ENCODE data around the gene OXT. TPM values are rescaled to one million over a fixed set of nuclear protein-coding genes. Genes with fewer than 3 reads are reported as not detected.

The OXT gene
- total and polyA plus RNA-seq, 2 donors (not counting 3 experiments of a cell fraction or from before 2014, with no cell fraction given), result not detected

- no peaks in the 10 kb centered on the region for H3K9me3 ChIP-seq (replicated peaks; ENCODE audit: control insufficient read depth, insufficient read depth, low read length)
- H3K9me1 ChIP-seq (replicated peaks; ENCODE audit: control insufficient read depth, extremely low read depth, insufficient read depth, low read length), result no peaks in the 10 kb centered on the region
- CTCF ChIA-PET, result interaction anchor here (1.0 to 4.6 kb wide), 2 partner anchors 13 to 64 kb away, joined by 3 to 59 read pairs; no protein-coding TSS in a partner anchor
- H3K4me1 ChIP-seq (ENCODE audit: control insufficient read depth, extremely low read depth, insufficient read depth, low read length), result peaks cover 5% of the 10 kb centered on the region
- intact Hi-C loops (cut with micrococcal nuclease), result no loop called here
- no peak overlapping the region for H2AFZ ChIP-seq (ENCODE audit: low read depth, low read length)
- DNase-seq (ENCODE audit: low read depth, low spot score) (no peak), FAIRE-seq (no peak)
- H3K9ac ChIP-seq (replicated peaks; ENCODE audit: extremely low read depth, insufficient read depth, low read length), result no peak overlapping the region
- dilution Hi-C loops (cut with MboI; ENCODE audit: extremely low pct_ligation_motif_present, low sequenced_read_pairs), result no loop called here
- no peak overlapping the region for H3K4me3 ChIP-seq (replicated peaks in 1 of 3; ENCODE audit: insufficient read depth in 1 of 3, low read depth in 1 of 3, low read length in 3 of 3)
- H3K36me3 ChIP-seq (ENCODE audit: control insufficient read depth in 2 of 2, extremely low read depth in 1 of 2, insufficient read depth in 2 of 2, low read length in 2 of 2), result peaks cover 0 to 2% of the 10 kb centered on the region in 2 experiments
- TF ChIP-seq MAX (IDR thresholded peaks at IDR 0.05; ENCODE audit: insufficient read depth, insufficient read length), result no peak
- TF ChIP-seq CTCF (IDR thresholded peaks at IDR 0.05; ENCODE audit: extremely low read depth in 1 of 2, insufficient read depth in 1 of 2, low read depth in 1 of 2, low read length in 2 of 2), result no peak
- no peak for TF ChIP-seq GATA2 (IDR thresholded peaks at IDR 0.05; ENCODE audit: insufficient read depth, insufficient read length, low read depth, low read length)
- no peak for TF ChIP-seq MYC (IDR thresholded peaks at IDR 0.05; ENCODE audit: low read depth, low read length)
- no peak for TF ChIP-seq POLR2A (IDR thresholded peaks at IDR 0.05; ENCODE audit: low read depth, low read length)
- no peak for TF ChIP-seq JUN (IDR thresholded peaks at IDR 0.05; ENCODE audit: borderline replicate concordance, insufficient read depth, insufficient read length, low read depth)
- TF ChIP-seq FOS (IDR thresholded peaks at IDR 0.05; ENCODE audit: borderline replicate concordance, insufficient read depth, low read length), result no peak
- no peak for TF ChIP-seq POLR2AphosphoS5 (IDR thresholded peaks at IDR 0.05; ENCODE audit: insufficient read depth, low read depth, low read length)
- TF ChIP-seq EZH2 (IDR thresholded peaks at IDR 0.05; ENCODE audit: borderline replicate concordance, low read depth, low read length, severe bottlenecking), result no peak
- H3K4me2 ChIP-seq (ENCODE audit: insufficient read depth, low read length), result no peak overlapping the region
- H3K27me3 ChIP-seq (ENCODE audit: control insufficient read depth in 2 of 2, insufficient read depth in 2 of 2, low read length in 2 of 2), result no peaks in the 10 kb centered on the region
- no peak overlapping the region for H3K27ac ChIP-seq (ENCODE audit: insufficient read depth, low read depth, low read length)
- no peaks in the 10 kb centered on the region for H3K79me2 ChIP-seq (ENCODE audit: control insufficient read depth, insufficient read depth, low read length)
- no TSS peak for BruUV-seq (replicated peaks)
- POLR2A ChIA-PET, result no interaction called here
- no peaks in the 10 kb centered on the region for H4K20me1 ChIP-seq (replicated peaks; ENCODE audit: control insufficient read depth, extremely low read depth, insufficient read depth, low read length)
These were observed 44.9 kb downstream of the OXT start for GRCh38 chr20:3116341-3116740.

All from endothelial cell of umbilical vein (primary cell).